HepG2 (cell line): ENCODE data around the gene LEMD2. TPM values are rescaled to one million over a fixed set of nuclear protein-coding genes. Genes with fewer than 3 reads are reported as not detected.

ENCODE experiments used
- ATAC-seq: fragments of 200-7000 bp; cut with Tn5 transposase; 3 replicates; pipeline ENCODE4 v1.9.1; 2020; ENCODE audit warnings: mild to moderate bottlenecking, moderate library complexity
- BruUV-seq: library from RNA; stranded (reverse); fragments of 400-500 nt; replicated peaks from 2 replicates; lab custom pipeline; 2021; lab: Mats Ljungman, UMichigan
- CTCF ChIA-PET: fragments of 300-600 bp; formaldehyde crosslinking; extraction: SDS; loops from one replicate; lab custom pipeline; 2021; ENCODE audit warnings: low total read pairs, inconsistent platforms, low intra/inter-chr PET ratio; lab: Yijun Ruan, JAX
- POLR2A ChIA-PET: fragments of 350-600 bp; sonication (Branson Sonifier 250); formaldehyde crosslinking; loops from one replicate; lab custom pipeline; 2020; ENCODE audit warnings: antibody characterized with exemption, inconsistent platforms; lab: Yijun Ruan, JAX
- DNase-seq: peaks from one replicate; pipeline ENCODE4 v3.0.0-alpha.2; 2015; ENCODE audit warnings: low spot score
- FAIRE-seq: peaks from 3 replicates; lab custom pipeline; 2011; peaks lifted over from hg19 to GRCh38; lab: Jason Lieb, UNC
- H2AFZ ChIP-seq: one replicate; pipeline ENCODE4 v1.6.1; 2011; ENCODE audit warnings: low read length, inconsistent platforms
- H3K27ac ChIP-seq: fragments of 300-600 bp; 3 replicates; pipeline ENCODE4 v1.8.0; 2011; ENCODE audit warnings: mixed run types, mild to moderate bottlenecking, mixed read lengths, low read length, inconsistent platforms; ENCODE audit not compliant: insufficient read depth; ENCODE audit errors: extremely low read length
- H3K27me3 ChIP-seq, 2 experiments: fragments of 200-600 bp in 1 of 2; 2 replicates in 1 of 2; 3 replicates in 1 of 2; pipeline versions ENCODE4 v1.6.0 to v1.8.0; 2011; ENCODE audit warnings: low read length in 2 of 2, mild to moderate bottlenecking in 2 of 2, moderate library complexity in 2 of 2, inconsistent platforms in 1 of 2; ENCODE audit not compliant: insufficient read depth in 2 of 2, control insufficient read depth in 1 of 2
- H3K36me3 ChIP-seq, 2 experiments: fragments of 200-600 bp in 1 of 2; replicated peaks in 1 of 2; 2 replicates in 1 of 2; 3 replicates in 1 of 2; pipeline versions ENCODE4 v1.5.1 to v1.8.0; 2011; ENCODE audit warnings: low read length in 2 of 2, inconsistent platforms in 1 of 2; ENCODE audit not compliant: insufficient read depth in 2 of 2, control insufficient read depth in 1 of 2
- H3K4me1 ChIP-seq: 2 replicates; pipeline ENCODE4 v1.5.1; 2012; ENCODE audit warnings: low read length, inconsistent platforms; ENCODE audit not compliant: insufficient read depth
- H3K4me2 ChIP-seq: 2 replicates; pipeline ENCODE4 v1.6.0; 2011; ENCODE audit warnings: low read depth, low read length, inconsistent platforms
- H3K4me3 ChIP-seq, 3 experiments: fragments of 200-600 bp in 1 of 3; sonication (generic), shearing (Covaris generic) in 1 of 3; replicated peaks in 1 of 3; 2 replicates each; pipeline ENCODE4 v1.5.1; 2011 to 2016; ENCODE audit warnings: low read length in 3 of 3, inconsistent platforms in 2 of 3, low read depth in 2 of 3, mild to moderate bottlenecking in 2 of 3, control low read depth in 1 of 3, mixed read lengths in 1 of 3; ENCODE audit not compliant: insufficient read depth in 1 of 3
- H3K79me2 ChIP-seq: one replicate; pipeline ENCODE4 v1.6.1; 2011; ENCODE audit warnings: low read length, inconsistent platforms; ENCODE audit not compliant: insufficient read depth
- H3K9ac ChIP-seq: 2 replicates; pipeline ENCODE4 v1.6.0; 2011; ENCODE audit warnings: mild to moderate bottlenecking, low read depth, low read length, inconsistent platforms; ENCODE audit not compliant: insufficient read depth
- H3K9me3 ChIP-seq: 2 replicates; pipeline ENCODE4 v1.5.1; 2012; ENCODE audit warnings: mild to moderate bottlenecking, low read length
- H4K20me1 ChIP-seq: 2 replicates; pipeline ENCODE4 v1.6.0; 2011; ENCODE audit warnings: inconsistent platforms, mild to moderate bottlenecking, low read length, moderate library complexity; ENCODE audit not compliant: insufficient read depth
- MAFG ChIP-seq: sonication (generic); formaldehyde crosslinking; IDR thresholded peaks from 2 replicates; pipeline ENCODE4 v1.5.1; 2020; ENCODE audit warnings: mild to moderate bottlenecking, missing genetic modification reagents
- NONO ChIP-seq, 2 experiments: fragments of 450-650 bp in 1 of 2; sonication (generic) in 1 of 2; formaldehyde crosslinking in 1 of 2; IDR thresholded peaks in 1 of 2; conservative IDR thresholded peaks in 1 of 2; 2 replicates each; pipeline versions ENCODE4 v1.6.1 to v1.8.0; 2017 to 2022; ENCODE audit warnings: mild to moderate bottlenecking in 1 of 2, missing genetic modification reagents in 1 of 2, moderate library complexity in 1 of 2
- SIN3A ChIP-seq: IDR thresholded peaks from 2 replicates; pipeline ENCODE4 v1.6.1; 2011; ENCODE audit warnings: low read depth, mild to moderate bottlenecking, control low read depth, low read length, borderline replicate concordance
- SRY ChIP-seq: sonication (generic); formaldehyde crosslinking; IDR thresholded peaks from 2 replicates; pipeline ENCODE4 v1.8.0; 2022; ENCODE audit warnings: mild to moderate bottlenecking, missing genetic modification reagents
- YEATS2 ChIP-seq: sonication (generic); formaldehyde crosslinking; IDR thresholded peaks from 2 replicates; pipeline ENCODE4 v1.4.0; 2020; ENCODE audit warnings: missing genetic modification reagents, borderline replicate concordance
- ZFAT ChIP-seq: sonication (generic); formaldehyde crosslinking; conservative IDR thresholded peaks from 2 replicates; pipeline ENCODE4 v1.8.1; 2023; ENCODE audit warnings: missing genetic modification reagents, inconsistent platforms
- ZNF121 ChIP-seq: sonication (generic); formaldehyde crosslinking; IDR thresholded peaks from 2 replicates; pipeline ENCODE4 v1.5.0; 2020; ENCODE audit warnings: mild to moderate bottlenecking, missing genetic modification reagents
- ZNF564 ChIP-seq: sonication (generic); formaldehyde crosslinking; IDR thresholded peaks from 2 replicates; pipeline ENCODE4 v1.8.1; 2023; ENCODE audit warnings: mild to moderate bottlenecking, missing genetic modification reagents
- ZNF674 ChIP-seq: sonication (generic); formaldehyde crosslinking; IDR thresholded peaks from 2 replicates; pipeline ENCODE4 v1.5.0; 2020; ENCODE audit warnings: low read depth, mild to moderate bottlenecking, missing genetic modification reagents
- ZNF841 ChIP-seq: sonication (generic); formaldehyde crosslinking; IDR thresholded peaks from 2 replicates; pipeline ENCODE4 v1.8.1; 2023; ENCODE audit warnings: missing genetic modification reagents, borderline replicate concordance
- WGBS: methylation state at CpG from one replicate; pipeline ENCODE4 v1.1.6; 2017; ENCODE audit warnings: low lambda C conversion rate; 5-methylcytosine and 5-hydroxymethylcytosine counted together
- in situ Hi-C: cut with HindIII; loops from 2 replicates; pipeline ENCODE4 v1.10.0; 2017; ENCODE audit warnings: low pct_unique_long_range_greater_than_20kb; ENCODE audit not compliant: extremely low pct_ligation_motif_present
- intact Hi-C: fragments of 100-400 bp; cut with micrococcal nuclease; formaldehyde crosslinking; loops from one replicate; pipeline ENCODE4 v1.10.0; 2022; ENCODE audit not compliant: unreplicated experiment
- polyA plus RNA-seq, 8 experiments: library from polyadenylated mRNA; depleted of rRNA in 3 of 8; stranded (reverse) in 7 of 8; unstranded in 1 of 8; fragments of >200 nt; fragmentation: Illumina TruSeq in 4 of 8; extraction: Trizol in 4 of 8; gene quantifications; 2 replicates each; pipeline versions ENCODE4 v1.2.1 to v1.2.3, GENCODE V29; 2011 to 2016; ENCODE audit warnings: low read depth in 4 of 8, missing spikeins in 1 of 8, mixed read lengths in 1 of 8; ENCODE audit not compliant: insufficient read depth in 1 of 8
- total RNA-seq, 5 experiments: library from RNA; depleted of rRNA; stranded (reverse); fragments of >200 nt; fragmentation: Illumina TruSeq; extraction: Trizol; gene quantifications; 2 replicates each; pipeline ENCODE4 v1.2.3, GENCODE V29; 2016; ENCODE audit warnings: low read depth in 1 of 5
- TF ChIP-seq, protein P1 (sequence below): sonication (generic); formaldehyde crosslinking; IDR thresholded peaks from 2 replicates; pipeline ENCODE4 v1.5.1; 2020; ENCODE audit warnings: mild to moderate bottlenecking, missing genetic modification reagents, moderate library complexity
- TF ChIP-seq, protein P2 (sequence below): sonication (generic); formaldehyde crosslinking; IDR thresholded peaks from 2 replicates; pipeline ENCODE4 v1.9.0; 2022; ENCODE audit warnings: missing genetic modification reagents, mild to moderate bottlenecking, borderline replicate concordance

The LEMD2 gene
- total and polyA plus RNA-seq, 2 of the 13 experiments (the other 11 are each of a cell fraction or from before 2014, with no cell fraction given), result 45.2 to 62.9 TPM

DNA sequence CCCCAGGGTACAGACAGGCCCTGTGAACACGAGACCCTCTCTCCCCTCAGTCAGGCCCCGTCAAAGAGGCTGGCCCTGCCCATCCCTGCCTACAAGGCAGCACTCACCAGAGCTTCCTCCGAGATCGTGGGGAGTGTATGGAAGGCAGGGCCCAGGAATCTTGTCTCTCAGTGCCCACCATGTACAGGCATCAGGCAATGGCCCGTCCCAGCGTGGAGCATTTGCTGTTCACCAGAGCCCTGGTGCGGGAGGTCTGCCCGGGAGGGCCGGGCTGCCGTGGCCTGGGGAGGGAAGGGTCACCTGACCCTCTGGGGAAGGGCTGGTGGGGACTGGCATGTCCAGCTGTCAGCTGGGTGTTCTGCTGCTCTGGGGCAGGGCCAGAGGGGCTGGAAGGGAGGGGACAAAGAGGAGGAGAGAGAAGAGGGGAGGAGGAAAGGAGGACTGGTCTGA lies 42.3 kb downstream of the LEMD2 start, which contains the start of gene IP6K3:
IP6K3 (minus strand) TSS at position 255 of the 450 bp plus-strand sequence. CDS start 11,429 bp downstream, outside the sequence.
- Histone ChIP-seq H3K27me3 (peaks cover 4 to 48% of the 10 kb centered on the region in 2 experiments; a peak in 4 of 5 replicates), H3K9me3 (no peaks in the 10 kb centered on the region), H3K27ac (no peak within 1 kb of the TSS), H3K79me2 (no peaks in the 10 kb centered on the region), H3K4me1 (peaks cover 57% of the 10 kb centered on the region), H3K4me3 (peak within 1 kb of the TSS in 1 of 3 experiments; percentile 19; a peak in 1 of 6 replicates), H3K9ac (no peak within 1 kb of the TSS), H2AFZ (no peak within 1 kb of the TSS), H3K4me2 (peak within 1 kb of the TSS; percentile 59), H4K20me1 (no peaks in the 10 kb centered on the region)
- intact Hi-C loops, result no loop called here
- 0% methylated on average over 8 of the region's 10 CpGs for WGBS
- POLR2A ChIA-PET, result interaction anchor here (4.5 to 4.6 kb wide), 2 partner anchors 14 to 36 kb away, joined by 34 to 48 read pairs; partner anchors contain the start of gene UQCC2
- in situ Hi-C loops, result no loop called here
- FAIRE-seq (no peak), DNase-seq (no peak)
- BruUV-seq, result no TSS peak
- TF ChIP-seq SRY (CRISPR knock-in tag), result no peak
- TF ChIP-seq, protein P1, sequence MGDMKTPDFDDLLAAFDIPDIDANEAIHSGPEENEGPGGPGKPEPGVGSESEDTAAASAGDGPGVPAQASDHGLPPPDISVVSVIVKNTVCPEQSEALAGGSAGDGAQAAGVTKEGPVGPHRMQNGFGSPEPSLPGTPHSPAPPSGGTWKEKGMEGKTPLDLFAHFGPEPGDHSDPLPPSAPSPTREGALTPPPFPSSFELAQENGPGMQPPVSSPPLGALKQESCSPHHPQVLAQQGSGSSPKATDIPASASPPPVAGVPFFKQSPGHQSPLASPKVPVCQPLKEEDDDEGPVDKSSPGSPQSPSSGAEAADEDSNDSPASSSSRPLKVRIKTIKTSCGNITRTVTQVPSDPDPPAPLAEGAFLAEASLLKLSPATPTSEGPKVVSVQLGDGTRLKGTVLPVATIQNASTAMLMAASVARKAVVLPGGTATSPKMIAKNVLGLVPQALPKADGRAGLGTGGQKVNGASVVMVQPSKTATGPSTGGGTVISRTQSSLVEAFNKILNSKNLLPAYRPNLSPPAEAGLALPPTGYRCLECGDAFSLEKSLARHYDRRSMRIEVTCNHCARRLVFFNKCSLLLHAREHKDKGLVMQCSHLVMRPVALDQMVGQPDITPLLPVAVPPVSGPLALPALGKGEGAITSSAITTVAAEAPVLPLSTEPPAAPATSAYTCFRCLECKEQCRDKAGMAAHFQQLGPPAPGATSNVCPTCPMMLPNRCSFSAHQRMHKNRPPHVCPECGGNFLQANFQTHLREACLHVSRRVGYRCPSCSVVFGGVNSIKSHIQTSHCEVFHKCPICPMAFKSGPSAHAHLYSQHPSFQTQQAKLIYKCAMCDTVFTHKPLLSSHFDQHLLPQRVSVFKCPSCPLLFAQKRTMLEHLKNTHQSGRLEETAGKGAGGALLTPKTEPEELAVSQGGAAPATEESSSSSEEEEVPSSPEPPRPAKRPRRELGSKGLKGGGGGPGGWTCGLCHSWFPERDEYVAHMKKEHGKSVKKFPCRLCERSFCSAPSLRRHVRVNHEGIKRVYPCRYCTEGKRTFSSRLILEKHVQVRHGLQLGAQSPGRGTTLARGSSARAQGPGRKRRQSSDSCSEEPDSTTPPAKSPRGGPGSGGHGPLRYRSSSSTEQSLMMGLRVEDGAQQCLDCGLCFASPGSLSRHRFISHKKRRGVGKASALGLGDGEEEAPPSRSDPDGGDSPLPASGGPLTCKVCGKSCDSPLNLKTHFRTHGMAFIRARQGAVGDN, result 0 out of 2 replicates have a peak, but pooled peaks have one; percentile 11
- no peak for TF ChIP-seq ZNF674
- no peak for TF ChIP-seq SIN3A
- TF ChIP-seq NONO (IDR thresholded peaks at IDR 0.05), result no peak
- no peak for TF ChIP-seq NONO (CRISPR knock-in tag; conservative IDR thresholded peaks at IDR 0.05)
- TF ChIP-seq, protein P2, sequence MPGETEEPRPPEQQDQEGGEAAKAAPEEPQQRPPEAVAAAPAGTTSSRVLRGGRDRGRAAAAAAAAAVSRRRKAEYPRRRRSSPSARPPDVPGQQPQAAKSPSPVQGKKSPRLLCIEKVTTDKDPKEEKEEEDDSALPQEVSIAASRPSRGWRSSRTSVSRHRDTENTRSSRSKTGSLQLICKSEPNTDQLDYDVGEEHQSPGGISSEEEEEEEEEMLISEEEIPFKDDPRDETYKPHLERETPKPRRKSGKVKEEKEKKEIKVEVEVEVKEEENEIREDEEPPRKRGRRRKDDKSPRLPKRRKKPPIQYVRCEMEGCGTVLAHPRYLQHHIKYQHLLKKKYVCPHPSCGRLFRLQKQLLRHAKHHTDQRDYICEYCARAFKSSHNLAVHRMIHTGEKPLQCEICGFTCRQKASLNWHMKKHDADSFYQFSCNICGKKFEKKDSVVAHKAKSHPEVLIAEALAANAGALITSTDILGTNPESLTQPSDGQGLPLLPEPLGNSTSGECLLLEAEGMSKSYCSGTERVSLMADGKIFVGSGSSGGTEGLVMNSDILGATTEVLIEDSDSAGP (CRISPR knock-in tag), result peak; percentile 38; the same call in 1 of the 2 replicates
- no peak for TF ChIP-seq ZNF564 (CRISPR knock-in tag)
- TF ChIP-seq ZNF121, result peak; percentile 73; the same call in 1 of the 2 replicates
- TF ChIP-seq ZNF841, result no peak
- TF ChIP-seq ZFAT (CRISPR knock-in tag), result no peak
- no peak for TF ChIP-seq YEATS2
- TF ChIP-seq MAFG (CRISPR knock-in tag), result no peak
- TF ChIP-seq, all 625 proteins: peak for 3
- H3K36me3 ChIP-seq, result no peaks in the 10 kb centered on the region
- ATAC-seq, result peak; percentile 8
- CTCF ChIA-PET, result interaction anchor here (5.7 kb wide), 1 partner anchor 17 kb away, joined by 77 read pairs; no protein-coding TSS in a partner anchor
